Ovary (tissue), 3 donors: ENCODE results near the gene IGSF21.

Experiments
- POLR2A ChIP-seq: fragments of 450-650 bp; IDR thresholded peaks from one replicate; pipeline ENCODE4 v1.6.1; 2017; ENCODE audit warnings: antibody characterized with exemption, mild to moderate bottlenecking, moderate library complexity
- TF ChIP-seq, protein P1 (sequence below), 3 donors: fragments of 450-650 bp in 2 of 3; fragments of 200-600 bp in 1 of 3; IDR thresholded peaks; one replicate each; pipeline versions ENCODE4 v1.5.1 to v1.8.0; 2016 to 2022; ENCODE audit warnings: antibody characterized with exemption in 3 of 3, mild to moderate bottlenecking in 1 of 3
- donor health status: DM: no; HTN: no; CAD: no.

DNA sequence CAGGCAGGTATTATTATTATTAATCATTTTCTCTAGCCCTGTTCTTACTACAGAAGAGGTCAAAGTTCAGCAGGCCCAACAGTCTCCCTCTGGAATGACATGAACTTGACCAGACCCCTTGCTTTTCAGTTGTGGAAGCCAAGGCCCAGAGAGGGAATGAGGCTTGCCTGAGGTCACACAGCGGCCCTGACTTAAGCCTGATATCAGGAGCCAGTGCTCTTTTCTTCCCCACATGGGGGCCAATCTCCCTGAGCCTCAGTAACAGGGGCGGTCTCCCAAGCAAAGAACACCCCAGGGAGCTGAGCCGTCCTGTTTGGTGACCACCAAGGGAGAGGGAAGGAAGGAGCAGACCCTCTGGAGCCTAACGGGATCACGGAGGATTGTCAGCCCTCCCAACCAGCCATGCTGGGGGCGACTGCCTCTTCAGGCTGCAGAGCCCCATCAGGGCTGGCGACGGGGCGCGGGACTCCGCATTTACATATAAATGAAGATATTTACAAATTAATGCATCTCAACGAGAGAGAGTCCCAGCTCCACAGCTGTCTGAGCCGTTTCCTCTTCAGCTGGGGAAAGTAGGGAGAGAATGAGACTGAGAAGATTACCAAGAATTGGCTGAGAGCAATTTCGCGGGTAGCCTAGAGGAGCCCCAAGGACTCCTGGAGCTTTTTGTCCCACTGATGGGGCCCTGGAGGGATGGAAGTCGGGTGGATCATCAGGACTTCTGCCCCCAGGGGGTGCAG is 187.0 kb downstream of the IGSF21 start:
- no peak for TF ChIP-seq POLR2A
- TF ChIP-seq, protein P1, sequence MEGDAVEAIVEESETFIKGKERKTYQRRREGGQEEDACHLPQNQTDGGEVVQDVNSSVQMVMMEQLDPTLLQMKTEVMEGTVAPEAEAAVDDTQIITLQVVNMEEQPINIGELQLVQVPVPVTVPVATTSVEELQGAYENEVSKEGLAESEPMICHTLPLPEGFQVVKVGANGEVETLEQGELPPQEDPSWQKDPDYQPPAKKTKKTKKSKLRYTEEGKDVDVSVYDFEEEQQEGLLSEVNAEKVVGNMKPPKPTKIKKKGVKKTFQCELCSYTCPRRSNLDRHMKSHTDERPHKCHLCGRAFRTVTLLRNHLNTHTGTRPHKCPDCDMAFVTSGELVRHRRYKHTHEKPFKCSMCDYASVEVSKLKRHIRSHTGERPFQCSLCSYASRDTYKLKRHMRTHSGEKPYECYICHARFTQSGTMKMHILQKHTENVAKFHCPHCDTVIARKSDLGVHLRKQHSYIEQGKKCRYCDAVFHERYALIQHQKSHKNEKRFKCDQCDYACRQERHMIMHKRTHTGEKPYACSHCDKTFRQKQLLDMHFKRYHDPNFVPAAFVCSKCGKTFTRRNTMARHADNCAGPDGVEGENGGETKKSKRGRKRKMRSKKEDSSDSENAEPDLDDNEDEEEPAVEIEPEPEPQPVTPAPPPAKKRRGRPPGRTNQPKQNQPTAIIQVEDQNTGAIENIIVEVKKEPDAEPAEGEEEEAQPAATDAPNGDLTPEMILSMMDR (IDR thresholded peaks at IDR 0.05), result no peak
